Measurements from ENCODE around the gene FAM228A. TPM values are rescaled to one million over a fixed set of nuclear protein-coding genes. Genes with fewer than 3 reads are reported as not detected.
A peak's percentile ranks its signal among the peaks of the same experiment; 100 is the strongest.

The FAM228A gene
- total and polyA plus RNA-seq, 2 donors (not counting 1 experiment from before 2014, with no cell fraction given): 0.07 TPM; not detected in 1

DNA sequence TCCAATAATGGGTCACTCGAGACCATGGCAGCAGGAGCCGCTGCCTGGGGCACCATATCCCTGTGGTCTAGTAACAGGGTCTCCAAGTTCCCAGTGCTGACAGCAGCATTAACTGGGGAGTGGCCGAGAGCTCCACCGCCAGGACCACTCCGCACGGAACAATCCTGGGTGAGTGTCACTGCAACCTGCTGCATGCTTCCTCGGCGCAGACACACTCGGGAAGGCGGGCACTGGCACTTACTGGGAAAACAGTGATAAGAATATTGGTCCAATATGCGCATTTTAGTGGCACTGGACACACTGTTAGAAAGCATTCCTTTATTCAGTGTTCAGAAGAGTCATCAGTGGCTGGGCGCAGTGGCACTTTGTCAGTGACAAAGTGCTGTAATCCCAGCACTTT, 29.7 kb downstream of the FAM228A start:
- no peak for TF ChIP-seq EZH2 (IDR thresholded peaks at IDR 0.05; ENCODE audit: borderline replicate concordance, insufficient read depth, low read depth, low read length, poor library complexity, severe bottlenecking)
- TF ChIP-seq, protein P1, sequence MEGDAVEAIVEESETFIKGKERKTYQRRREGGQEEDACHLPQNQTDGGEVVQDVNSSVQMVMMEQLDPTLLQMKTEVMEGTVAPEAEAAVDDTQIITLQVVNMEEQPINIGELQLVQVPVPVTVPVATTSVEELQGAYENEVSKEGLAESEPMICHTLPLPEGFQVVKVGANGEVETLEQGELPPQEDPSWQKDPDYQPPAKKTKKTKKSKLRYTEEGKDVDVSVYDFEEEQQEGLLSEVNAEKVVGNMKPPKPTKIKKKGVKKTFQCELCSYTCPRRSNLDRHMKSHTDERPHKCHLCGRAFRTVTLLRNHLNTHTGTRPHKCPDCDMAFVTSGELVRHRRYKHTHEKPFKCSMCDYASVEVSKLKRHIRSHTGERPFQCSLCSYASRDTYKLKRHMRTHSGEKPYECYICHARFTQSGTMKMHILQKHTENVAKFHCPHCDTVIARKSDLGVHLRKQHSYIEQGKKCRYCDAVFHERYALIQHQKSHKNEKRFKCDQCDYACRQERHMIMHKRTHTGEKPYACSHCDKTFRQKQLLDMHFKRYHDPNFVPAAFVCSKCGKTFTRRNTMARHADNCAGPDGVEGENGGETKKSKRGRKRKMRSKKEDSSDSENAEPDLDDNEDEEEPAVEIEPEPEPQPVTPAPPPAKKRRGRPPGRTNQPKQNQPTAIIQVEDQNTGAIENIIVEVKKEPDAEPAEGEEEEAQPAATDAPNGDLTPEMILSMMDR (IDR thresholded peaks at IDR 0.05): no peak
- H3K9me3 Mint-ChIP-seq (ENCODE audit: insufficient read depth): no peaks in the 10 kb centered on the region
- H3K27me3 Mint-ChIP-seq: no peaks in the 10 kb centered on the region
- Histone ChIP-seq H3K36me3 (replicated peaks in 1 of 2; ENCODE audit: control extremely low read depth in 1 of 2, control insufficient read depth in 1 of 2, extremely low read depth in 1 of 2, insufficient read depth in 2 of 2, low read length in 1 of 2) (peaks cover 2 to 76% of the 10 kb centered on the region in 2 experiments), H3K9ac (ENCODE audit: low read length) (no peak overlapping the region), H4K20me1 (ENCODE audit: control insufficient read depth, insufficient read depth, low read length, poor library complexity, severe bottlenecking) (no peaks in the 10 kb centered on the region), H3K9me3 (ENCODE audit: control extremely low read depth in 1 of 3, control insufficient read depth in 2 of 3, insufficient read depth in 1 of 3, low read length in 2 of 3) (no peaks in the 10 kb centered on the region), H3K79me2 (ENCODE audit: control insufficient read depth, insufficient read depth, low read length) (no peaks in the 10 kb centered on the region), H3K27me3 (replicated peaks in 1 of 4; ENCODE audit: control extremely low read depth in 1 of 4, control insufficient read depth in 3 of 4, insufficient read depth in 4 of 4, low read length in 3 of 4) (no peaks in the 10 kb centered on the region), H3K4me2 (replicated peaks; ENCODE audit: low read depth, low read length, poor library complexity, severe bottlenecking) (no peak overlapping the region), H3K27ac (ENCODE audit: low read length in 2 of 2) (no peak overlapping the region), H3K4me3 (ENCODE audit: control extremely low read depth in 1 of 5, extremely low read depth in 1 of 5, insufficient read depth in 1 of 5, low read depth in 2 of 5, low read length in 4 of 5) (no peak overlapping the region), H3K4me1 (ENCODE audit: control insufficient read depth in 2 of 2, insufficient read depth in 2 of 2, low read length in 2 of 2) (no peaks in the 10 kb centered on the region), H2AFZ (ENCODE audit: insufficient read depth, low read depth, low read length, poor library complexity, severe bottlenecking) (no peak overlapping the region)
- ATAC-seq (ENCODE audit: low read depth): no peak
- 98% methylated on average over 12 of the region's 12 CpGs for WGBS (ENCODE audit: insufficient coverage)
- DNase-seq: no peak
- ChIA-PET CTCF (no interaction called here), POLR2A (no interaction called here)
- no peak overlapping the region for H3K4me3 Mint-ChIP-seq
- H3K27ac Mint-ChIP-seq: no peak overlapping the region
- intact Hi-C loops (cut with micrococcal nuclease): no loop called here
- no peaks in the 10 kb centered on the region for H3K4me1 Mint-ChIP-seq

DNA sequence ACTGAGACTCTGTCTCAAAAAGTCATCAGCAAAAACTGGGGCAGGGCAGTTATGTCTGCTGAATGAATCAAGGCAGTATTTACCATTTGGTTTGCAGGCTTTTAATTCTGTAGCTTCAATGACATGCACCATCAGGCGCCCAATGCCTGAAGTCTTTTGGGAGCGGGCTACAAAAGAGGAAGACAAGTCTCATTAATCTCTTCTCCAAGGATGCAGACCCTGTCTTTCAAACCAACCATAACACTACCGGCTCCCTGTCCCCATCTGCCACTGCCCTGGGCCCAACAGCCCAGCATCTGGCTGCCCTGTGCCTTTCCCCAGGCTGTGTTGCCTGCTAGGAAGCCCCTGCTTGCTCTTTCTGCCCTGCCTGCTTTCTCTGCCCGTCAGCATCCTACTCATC, 30.3 kb downstream of the FAM228A start:
- Histone ChIP-seq H3K36me3 (replicated peaks in 1 of 2; ENCODE audit: control extremely low read depth in 1 of 2, control insufficient read depth in 1 of 2, extremely low read depth in 1 of 2, insufficient read depth in 2 of 2, low read length in 1 of 2) (peaks cover 0 to 82% of the 10 kb centered on the region in 2 experiments), H3K79me2 (ENCODE audit: control insufficient read depth, insufficient read depth, low read length) (no peaks in the 10 kb centered on the region), H3K4me3 (ENCODE audit: control extremely low read depth in 1 of 5, extremely low read depth in 1 of 5, insufficient read depth in 1 of 5, low read depth in 2 of 5, low read length in 4 of 5) (no peak overlapping the region), H4K20me1 (ENCODE audit: control insufficient read depth, insufficient read depth, low read length, poor library complexity, severe bottlenecking) (no peaks in the 10 kb centered on the region), H3K9ac (ENCODE audit: low read length) (no peak overlapping the region), H2AFZ (ENCODE audit: insufficient read depth, low read depth, low read length, poor library complexity, severe bottlenecking) (no peak overlapping the region), H3K27ac (ENCODE audit: low read length in 2 of 2) (no peak overlapping the region), H3K27me3 (replicated peaks in 1 of 4; ENCODE audit: control extremely low read depth in 1 of 4, control insufficient read depth in 3 of 4, insufficient read depth in 4 of 4, low read length in 3 of 4) (no peaks in the 10 kb centered on the region), H3K4me2 (replicated peaks; ENCODE audit: low read depth, low read length, poor library complexity, severe bottlenecking) (no peak overlapping the region), H3K9me3 (ENCODE audit: control extremely low read depth in 1 of 3, control insufficient read depth in 2 of 3, insufficient read depth in 1 of 3, low read length in 2 of 3) (no peaks in the 10 kb centered on the region), H3K4me1 (ENCODE audit: control insufficient read depth in 2 of 2, insufficient read depth in 2 of 2, low read length in 2 of 2) (no peaks in the 10 kb centered on the region)
- ChIA-PET CTCF (no interaction called here), POLR2A (no interaction called here)
- peak overlapping the region; percentile 37 for H3K27ac Mint-ChIP-seq
- H3K9me3 Mint-ChIP-seq (ENCODE audit: insufficient read depth): no peaks in the 10 kb centered on the region
- intact Hi-C loops (cut with micrococcal nuclease): no loop called here
- TF ChIP-seq, protein P1 (IDR thresholded peaks at IDR 0.05): no peak
- TF ChIP-seq EZH2 (IDR thresholded peaks at IDR 0.05; ENCODE audit: borderline replicate concordance, insufficient read depth, low read depth, low read length, poor library complexity, severe bottlenecking): no peak
- ATAC-seq (ENCODE audit: low read depth) (no peak), DNase-seq (no peak)
- no peaks in the 10 kb centered on the region for H3K4me1 Mint-ChIP-seq
- 98% methylated on average over 4 of the region's 4 CpGs for WGBS (ENCODE audit: insufficient coverage)
- no peaks in the 10 kb centered on the region for H3K27me3 Mint-ChIP-seq
- H3K4me3 Mint-ChIP-seq: no peak overlapping the region

All from B cell (primary cell).